GM21737 (cell line): Measurements from ENCODE around the gene VTI1A.

ENCODE experiments used
- ATAC-seq: cut with Tn5 transposase; IDR thresholded peaks from one replicate; pipeline ENCODE4 v1.9.1; 2021; ENCODE audit warnings: mild to moderate bottlenecking, moderate library complexity; ENCODE audit not compliant: unreplicated experiment

Gene VTI1A

GRCh38 chr10:112821038-112821437 is 374.0 kb downstream of the VTI1A start:
- no peak for ATAC-seq

- ATAC-seq, result no peak
Observed at GRCh38 chr10:112821663-112822062, 374.6 kb downstream of the VTI1A start.

GRCh38 chr10:112823007-112823406 is 376.0 kb downstream of the VTI1A start:
- no peak for ATAC-seq

GRCh38 chr10:112823604-112824003 is 376.6 kb downstream of the VTI1A start:
- ATAC-seq, result no peak

GRCh38 chr10:112826018-112826697 is 379.1 kb downstream of the VTI1A start:
- no peak for ATAC-seq

- ATAC-seq, result no peak
Observed at GRCh38 chr10:112827086-112827485, 380.1 kb downstream of the VTI1A start.

- ATAC-seq, result no peak
Observed at GRCh38 chr10:112827951-112828350, 380.9 kb downstream of the VTI1A start.

- no peak for ATAC-seq
Observed at GRCh38 chr10:112831859-112832258, 384.8 kb downstream of the VTI1A start.

- ATAC-seq, result no peak
Observed at GRCh38 chr10:112832361-112832878, 385.4 kb downstream of the VTI1A start.

GRCh38 chr10:112832959-112833358 is 385.9 kb downstream of the VTI1A start:
- ATAC-seq, result no peak

GRCh38 chr10:112834751-112835181 is 387.8 kb downstream of the VTI1A start:
- ATAC-seq, result no peak

GRCh38 chr10:112835217-112835715 is 388.3 kb downstream of the VTI1A start:
- ATAC-seq, result no peak

GRCh38 chr10:112835944-112836451 is 389.0 kb downstream of the VTI1A start:
- ATAC-seq, result no peak

GRCh38 chr10:112838784-112839481 is 391.9 kb downstream of the VTI1A start:
- ATAC-seq, result no peak

- ATAC-seq, result no peak
Observed at GRCh38 chr10:112839928-112840654, 393.1 kb downstream of the VTI1A start.

- ATAC-seq, result no peak
Observed at GRCh38 chr10:112841549-112841948, 394.5 kb downstream of the VTI1A start.

- peak; percentile 94 for ATAC-seq
Observed at GRCh38 chr10:112842832-112843360, 395.9 kb downstream of the VTI1A start.

GRCh38 chr10:112843623-112844022 is 396.6 kb downstream of the VTI1A start:
- ATAC-seq, result no peak

GRCh38 chr10:112844681-112845544 is 397.9 kb downstream of the VTI1A start:
- ATAC-seq, result no peak

- ATAC-seq, result no peak
Observed at GRCh38 chr10:112847778-112848177, 400.8 kb downstream of the VTI1A start.
